AG20443 (cell line): ENCODE results near the gene NTM.

ENCODE experiments used
- DNase-seq: peaks from one replicate; pipeline ENCODE4 v3.0.0; 2012; ENCODE audit warnings: low spot score, mixed read lengths

The NTM gene

DNA sequence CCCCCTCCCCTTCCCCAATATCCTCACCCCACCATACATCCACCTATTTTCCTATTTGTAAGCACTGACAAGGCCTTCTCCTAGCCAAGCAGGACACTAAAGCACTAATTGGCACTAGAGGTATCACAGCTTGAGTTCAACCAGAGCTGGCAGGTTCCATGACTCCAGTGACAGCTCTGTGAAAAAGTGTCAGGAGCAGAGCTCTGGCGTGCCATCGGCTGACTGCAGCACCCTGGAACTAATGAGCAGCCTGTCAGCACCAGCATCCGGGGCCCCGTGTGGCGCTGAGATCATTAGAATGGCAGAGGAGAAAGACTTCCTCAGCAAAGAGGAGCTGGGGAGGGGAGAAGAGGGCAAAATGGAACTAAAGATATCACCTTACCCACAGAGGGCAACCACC, 847.4 kb downstream of the NTM start:
- no peak for DNase-seq

DNA sequence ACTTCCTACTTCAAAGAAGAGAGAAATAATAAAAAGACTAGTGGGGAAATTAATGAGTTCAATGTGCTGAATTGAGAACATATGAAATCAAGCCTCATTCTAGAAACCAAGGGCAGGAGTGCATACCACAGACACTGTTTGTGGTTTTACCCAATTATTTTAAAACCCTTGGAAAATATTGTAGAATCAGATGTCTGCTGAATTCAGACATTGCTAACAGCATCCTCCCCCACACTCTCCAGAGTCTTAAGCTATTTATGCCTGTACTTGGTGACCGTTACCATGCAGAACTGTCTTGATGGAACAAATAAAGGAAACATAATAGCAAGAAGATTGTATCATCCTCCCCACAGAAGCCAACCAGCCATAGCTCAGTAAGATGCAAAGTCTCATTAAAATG, 850.1 kb downstream of the NTM start:
- DNase-seq, result peak; percentile 85

DNA sequence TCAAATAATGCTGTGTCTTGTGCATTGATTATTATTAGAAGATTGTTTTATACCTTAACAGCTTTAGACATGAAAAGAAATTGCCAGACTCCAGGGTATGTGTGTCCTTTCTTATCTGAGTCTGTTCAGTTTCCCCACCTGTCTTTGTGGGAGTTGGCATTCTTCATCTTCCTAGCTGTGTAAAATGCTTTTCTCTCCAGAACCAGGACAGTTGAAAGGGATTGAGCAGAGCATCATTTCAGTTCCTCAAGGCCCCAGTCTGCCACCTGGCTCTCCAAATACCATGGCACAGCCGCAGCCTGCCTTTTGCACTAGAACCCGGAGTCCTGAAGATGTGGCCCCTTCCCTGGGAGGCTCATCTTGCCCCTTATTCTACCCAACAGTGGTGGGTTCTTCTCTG, 851.9 kb downstream of the NTM start:
- no peak for DNase-seq

DNA sequence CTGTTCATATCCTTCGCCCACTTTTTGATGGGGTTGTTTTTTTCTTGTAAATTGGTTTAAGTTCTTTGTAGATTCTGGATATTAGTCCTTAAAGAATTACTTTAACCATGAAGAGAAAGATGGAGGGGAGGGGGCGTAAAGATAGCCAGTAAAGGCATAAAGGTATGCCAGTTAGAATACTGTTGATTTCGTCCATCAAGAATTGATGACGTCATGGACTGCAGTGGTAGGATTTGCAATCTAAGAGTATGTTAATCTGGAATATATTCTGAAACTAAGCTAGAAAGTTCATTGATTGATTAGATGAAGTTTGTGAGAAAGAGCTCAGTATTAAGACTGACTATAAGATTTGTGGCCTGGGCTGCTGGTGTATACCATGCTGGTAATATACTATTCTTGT, 856.1 kb downstream of the NTM start:
- DNase-seq, result no peak

- DNase-seq, result peak; percentile 39
Measured at GRCh38 chr11:132228746-132229325, 858.4 kb downstream of the NTM start.

DNA sequence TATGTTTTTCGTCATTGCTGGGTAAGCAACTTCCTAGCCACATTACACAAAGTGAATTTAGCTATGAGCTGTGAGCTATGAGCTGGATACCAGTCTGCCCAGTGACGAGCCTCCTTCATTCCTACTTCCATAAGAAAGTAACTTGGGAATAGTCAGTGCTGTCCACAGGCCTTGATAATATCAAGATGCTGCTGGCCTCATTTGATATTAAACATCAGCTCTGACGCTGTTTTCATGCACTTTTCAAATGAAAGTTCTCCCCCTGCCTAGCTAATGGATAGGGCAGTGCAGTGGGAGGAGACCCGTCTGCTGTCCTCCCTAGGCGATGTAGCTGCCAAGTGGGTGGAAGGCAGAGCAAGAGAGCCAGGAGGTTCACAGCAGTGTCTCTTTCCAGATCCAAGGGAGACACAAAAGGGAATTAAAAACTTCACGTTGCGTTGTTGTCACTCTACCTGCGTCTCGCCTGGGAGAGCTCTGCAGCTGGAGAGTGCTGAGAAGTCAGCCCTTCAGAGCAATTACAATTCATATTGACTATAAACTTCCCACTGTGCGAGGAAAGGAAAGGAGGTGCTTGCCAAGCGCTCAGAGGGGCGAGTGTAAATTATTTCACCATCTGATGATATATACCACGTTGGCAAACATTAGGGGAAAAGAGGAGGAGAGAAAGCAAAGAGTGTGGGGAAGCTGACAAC, 861.4 kb downstream of the NTM start:
- DNase-seq, result no peak

GRCh38 chr11:132234878-132235277, 864.5 kb downstream of the NTM start:
- peak; percentile 39 for DNase-seq

DNA sequence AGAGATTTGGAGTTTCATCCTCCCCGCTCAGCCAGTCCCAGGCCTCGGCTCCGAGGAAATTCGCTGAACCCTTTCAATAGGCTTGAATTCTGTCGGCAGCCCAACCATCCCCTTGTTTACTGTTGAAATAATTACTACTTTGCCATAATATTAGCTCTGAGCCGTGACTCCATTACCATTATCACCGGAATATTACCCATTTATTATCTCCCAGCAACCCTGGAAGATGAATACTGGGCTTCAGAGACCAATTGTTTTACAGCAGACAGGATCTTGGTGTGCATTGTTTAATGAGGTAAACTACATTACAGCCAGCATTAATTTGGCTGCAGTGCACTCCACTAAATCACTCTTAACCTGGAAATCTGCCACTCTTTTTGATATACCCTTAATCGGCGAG, 867.4 kb downstream of the NTM start:
- no peak for DNase-seq

DNA sequence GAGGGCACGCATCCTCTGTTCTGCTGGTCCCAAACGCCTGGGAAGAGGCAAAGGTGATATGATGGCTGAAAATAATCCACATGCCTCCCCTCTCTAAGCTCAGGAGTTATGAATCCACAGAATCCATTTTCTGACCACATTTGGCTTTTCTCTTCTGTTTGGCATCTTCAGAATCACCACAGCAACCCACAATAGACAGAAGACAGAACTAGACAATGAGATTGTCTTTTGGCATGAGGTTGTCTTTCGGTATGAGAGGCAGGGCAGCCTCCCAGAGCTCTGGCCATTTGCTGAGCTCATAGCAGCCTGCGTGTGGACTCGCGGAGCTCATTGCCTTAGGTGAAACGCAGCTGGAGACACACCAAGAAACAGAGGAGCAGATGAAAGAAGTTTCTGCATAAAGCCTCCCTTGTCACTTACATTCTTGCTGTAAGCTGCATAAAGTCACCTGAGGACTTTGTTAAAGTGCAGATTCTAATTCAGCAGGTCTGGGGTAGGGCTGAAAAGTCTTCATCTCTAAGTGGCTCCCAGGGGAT, 868.0 kb downstream of the NTM start:
- DNase-seq, result peak; percentile 33

- DNase-seq, result no peak
Measured at GRCh38 chr11:132240374-132240773, 870.0 kb downstream of the NTM start.

- DNase-seq, result no peak
Measured at GRCh38 chr11:132242632-132243031, 872.2 kb downstream of the NTM start.

DNA sequence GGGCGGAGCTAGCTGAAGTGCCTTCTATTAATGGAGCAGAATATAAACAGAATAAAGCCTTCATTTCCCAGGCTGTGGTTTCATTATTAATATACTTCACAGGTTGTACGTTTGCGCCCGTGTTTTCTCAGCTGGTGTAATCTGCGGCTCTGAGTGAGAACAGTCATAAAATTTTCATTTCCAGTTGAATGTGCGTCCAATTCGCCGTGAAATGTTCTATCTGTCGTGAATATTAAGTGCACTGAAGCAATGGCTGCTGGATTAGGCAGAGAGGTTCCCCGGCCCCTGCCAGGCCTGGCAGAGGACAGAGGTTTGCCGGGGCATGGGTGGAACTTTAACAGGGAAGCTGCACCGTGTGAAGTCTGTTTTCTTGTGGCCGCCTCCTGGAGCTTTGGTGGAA, 874.4 kb downstream of the NTM start:
- DNase-seq, result no peak

DNA sequence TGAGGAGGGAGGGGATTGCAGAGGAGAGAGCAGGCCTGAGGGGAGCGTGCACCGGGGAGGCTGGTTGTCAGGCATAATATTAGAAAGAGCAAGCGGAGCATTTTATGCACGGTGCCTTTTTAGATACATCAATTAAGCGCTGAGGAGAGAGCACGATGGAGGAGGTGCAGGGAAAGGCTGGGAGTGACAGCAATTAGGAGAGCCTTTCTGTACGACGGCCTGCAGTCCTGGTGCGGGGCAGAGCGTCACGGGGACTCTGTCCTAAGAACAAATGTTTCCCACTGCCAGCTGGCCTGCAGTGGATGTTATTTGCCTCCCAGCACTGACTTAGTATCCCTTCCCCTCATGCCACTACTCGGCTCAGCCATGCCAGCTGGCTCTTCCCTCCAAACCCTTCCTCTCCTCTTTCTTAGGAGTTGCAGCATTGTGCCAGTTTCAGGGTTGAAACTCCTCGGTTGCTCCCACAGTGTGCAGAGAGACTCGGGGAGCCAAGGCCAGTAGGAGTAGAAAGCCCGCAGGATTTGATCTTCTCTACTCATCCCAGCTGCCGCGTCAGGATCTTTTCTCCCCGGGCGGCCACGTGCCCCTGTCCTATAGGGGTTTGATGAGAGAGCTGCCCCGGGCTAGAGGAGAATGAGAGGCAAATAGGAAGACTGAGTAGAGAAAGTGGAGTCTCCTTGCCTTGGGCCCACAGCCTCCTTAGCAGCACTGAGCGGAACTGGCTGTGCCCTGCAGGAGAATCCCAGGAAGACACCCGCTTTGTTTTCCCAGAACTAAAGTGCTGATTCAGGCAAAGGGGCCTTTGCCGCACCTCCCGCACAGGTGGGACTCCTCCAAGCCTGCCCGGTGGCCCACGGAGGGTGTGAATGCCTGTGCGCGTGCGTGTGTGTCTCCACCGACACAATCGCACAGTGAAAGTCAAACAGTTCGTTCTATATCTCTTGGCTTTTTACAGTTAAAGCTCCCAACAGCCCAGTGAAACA, 875.3 kb downstream of the NTM start:
- no peak for DNase-seq

- no peak for DNase-seq
Measured at GRCh38 chr11:132248580-132248979, 878.2 kb downstream of the NTM start.

- DNase-seq, result no peak
Measured at GRCh38 chr11:132249256-132249655, 878.8 kb downstream of the NTM start.

- no peak for DNase-seq
Measured at GRCh38 chr11:132251061-132251460, 880.6 kb downstream of the NTM start.

- no peak for DNase-seq
Measured at GRCh38 chr11:132253469-132254264, 883.3 kb downstream of the NTM start.

GRCh38 chr11:132254906-132255305, 884.5 kb downstream of the NTM start:
- no peak for DNase-seq

- DNase-seq, result no peak
Measured at GRCh38 chr11:132256528-132257279, 886.3 kb downstream of the NTM start.

DNA sequence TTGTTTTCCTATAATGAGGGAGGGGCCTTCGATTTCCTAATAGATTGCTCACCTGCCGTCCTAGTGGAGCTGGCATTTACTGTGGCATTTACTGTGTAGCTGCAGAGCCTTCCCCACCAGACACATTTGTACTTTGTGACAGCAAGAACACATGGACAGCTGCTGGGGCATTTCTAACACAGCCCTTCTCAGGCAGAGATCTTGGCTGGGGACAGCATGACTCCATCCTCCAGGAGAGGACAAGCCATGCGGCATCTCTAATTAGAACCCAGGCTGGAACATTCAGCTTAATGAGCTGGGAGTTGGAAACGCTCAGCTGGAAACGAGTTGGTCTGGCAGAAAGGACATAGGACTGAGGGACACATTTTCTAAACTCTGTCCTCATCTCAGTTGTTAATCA, 887.5 kb downstream of the NTM start:
- DNase-seq, result no peak

- DNase-seq, result peak; percentile 31
Measured at GRCh38 chr11:132258875-132259274, 888.5 kb downstream of the NTM start.
